Muscle layer of duodenum (tissue), 2 donors: ENCODE data around the gene TNIK.

Experiments
- H3K27ac ChIP-seq: one replicate; pipeline ENCODE4 v1.7.0; 2013; ENCODE audit warnings: mild to moderate bottlenecking, low read length
- H3K27me3 ChIP-seq: one replicate; pipeline ENCODE4 v1.7.0; 2013; ENCODE audit warnings: low read depth, mild to moderate bottlenecking, control low read depth, low read length
- H3K36me3 ChIP-seq, 2 donors: one replicate each; pipeline ENCODE4 v1.7.0; 2013; ENCODE audit warnings: low read length in 2 of 2, control low read depth in 1 of 2, mild to moderate bottlenecking in 1 of 2; ENCODE audit not compliant: insufficient read depth in 2 of 2, control insufficient read depth in 1 of 2
- H3K4me1 ChIP-seq, 2 donors: one replicate each; pipeline ENCODE4 v1.7.0; 2013; ENCODE audit warnings: low read length in 2 of 2, mild to moderate bottlenecking in 2 of 2, control low read depth in 1 of 2, moderate library complexity in 1 of 2; ENCODE audit not compliant: insufficient read depth in 2 of 2, control insufficient read depth in 1 of 2
- H3K4me3 ChIP-seq, 2 donors: one replicate each; pipeline ENCODE4 v1.7.0; 2013; ENCODE audit warnings: low read length in 2 of 2, low read depth in 1 of 2, mild to moderate bottlenecking in 1 of 2
- H3K9me3 ChIP-seq, 2 donors: one replicate each; pipeline ENCODE4 v1.7.0; 2013; ENCODE audit warnings: low read length in 2 of 2, control low read depth in 1 of 2, mild to moderate bottlenecking in 1 of 2; ENCODE audit not compliant: control insufficient read depth in 1 of 2
- donor health status: healthy.

TNIK gene

GRCh38 chr3:171058873-171059603, 401.2 kb downstream of the TNIK start:
- no peaks in the 10 kb centered on the region for H3K4me1 ChIP-seq
- H3K36me3 ChIP-seq: no peaks in the 10 kb centered on the region
- no peaks in the 10 kb centered on the region for H3K27me3 ChIP-seq
- no peak overlapping the region for H3K27ac ChIP-seq
- H3K4me3 ChIP-seq: no peak overlapping the region
- H3K9me3 ChIP-seq: no peaks in the 10 kb centered on the region

GRCh38 chr3:171058058-171058457, 402.1 kb downstream of the TNIK start:
- Histone ChIP-seq H3K27me3 (no peaks in the 10 kb centered on the region), H3K4me1 (no peaks in the 10 kb centered on the region), H3K9me3 (no peaks in the 10 kb centered on the region), H3K27ac (no peak overlapping the region), H3K4me3 (no peak overlapping the region), H3K36me3 (no peaks in the 10 kb centered on the region)

DNA sequence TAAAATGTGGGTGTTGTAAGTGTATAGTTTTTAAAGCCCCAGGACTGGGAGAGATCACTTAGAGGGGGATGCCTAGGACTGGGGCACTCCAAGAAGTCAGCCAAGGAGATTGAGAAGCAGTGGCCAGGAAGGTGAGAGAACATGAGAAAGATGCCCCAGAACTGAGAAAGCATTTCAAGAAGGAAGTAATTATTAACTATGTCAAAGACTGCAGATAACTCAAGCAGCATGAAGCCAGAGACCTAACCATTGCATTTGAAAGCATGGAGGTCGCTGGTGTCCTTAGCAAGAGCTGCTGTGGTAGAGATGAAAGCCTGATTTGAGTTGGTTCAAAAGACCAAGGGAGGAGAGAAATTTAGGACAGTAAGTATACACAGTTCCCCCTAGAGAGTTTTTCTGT, 403.1 kb downstream of the TNIK start:
- Histone ChIP-seq H3K4me3 (no peak overlapping the region), H3K9me3 (no peaks in the 10 kb centered on the region), H3K27me3 (no peaks in the 10 kb centered on the region), H3K36me3 (no peaks in the 10 kb centered on the region), H3K4me1 (no peaks in the 10 kb centered on the region), H3K27ac (no peak overlapping the region)

DNA sequence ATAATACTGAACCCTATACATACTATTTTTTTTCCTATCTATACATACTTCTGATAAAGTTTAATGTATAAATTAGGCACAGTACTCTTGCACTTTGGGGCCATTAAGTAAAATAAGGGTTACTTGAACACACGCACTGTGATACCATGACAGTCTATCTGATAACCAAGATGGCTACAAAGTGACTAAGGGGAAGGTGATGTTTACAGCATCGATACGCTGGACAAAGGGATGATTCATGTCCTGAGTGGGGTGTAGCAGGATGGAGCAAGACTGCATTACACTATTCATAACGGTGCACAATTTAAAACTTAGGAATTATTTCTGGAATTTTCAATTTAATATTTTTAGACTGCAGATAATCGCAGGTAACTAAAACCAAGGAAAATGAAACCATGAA, 403.7 kb downstream of the TNIK start:
- H3K36me3 ChIP-seq: no peaks in the 10 kb centered on the region
- H3K9me3 ChIP-seq: no peaks in the 10 kb centered on the region
- H3K27me3 ChIP-seq: no peaks in the 10 kb centered on the region
- no peaks in the 10 kb centered on the region for H3K4me1 ChIP-seq
- H3K4me3 ChIP-seq: no peak overlapping the region
- H3K27ac ChIP-seq: no peak overlapping the region

DNA sequence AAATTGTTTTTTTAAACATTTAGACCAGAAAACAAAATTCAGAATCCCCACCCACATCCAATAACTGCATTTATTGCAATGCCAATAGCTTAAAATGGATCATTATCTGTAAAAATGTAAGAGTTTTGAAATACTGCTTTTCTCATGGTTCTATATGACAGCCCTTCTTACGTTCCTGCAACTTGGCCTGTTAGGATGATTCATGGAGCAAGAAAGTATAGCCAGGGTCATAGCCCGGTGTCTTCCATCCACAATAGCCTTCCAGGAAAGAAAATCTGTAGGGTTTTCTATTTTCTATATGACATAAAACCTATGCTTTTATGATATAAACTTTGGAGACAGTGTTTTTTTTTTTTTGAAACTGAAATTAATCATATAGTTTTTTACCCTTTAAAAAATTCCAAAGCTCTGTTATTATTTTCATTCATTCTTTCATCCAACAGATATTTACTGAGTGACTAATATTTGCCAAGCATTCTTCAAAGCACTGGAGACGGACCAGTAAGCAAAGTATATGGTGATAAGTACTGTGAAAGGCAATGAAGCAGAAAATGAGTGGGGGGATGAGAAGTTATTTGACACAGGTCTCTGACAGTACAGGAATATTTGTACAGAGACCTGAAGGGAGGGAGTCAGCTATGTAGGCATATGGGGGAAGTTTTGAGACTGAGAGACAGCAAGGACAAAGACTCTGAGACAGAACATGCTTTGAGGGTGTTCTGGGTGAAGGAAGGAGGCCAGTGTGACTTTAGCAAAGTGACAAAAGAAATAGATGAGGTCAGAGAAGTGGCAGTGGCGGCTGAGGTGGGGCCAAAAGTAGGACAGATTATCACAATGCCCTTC, 404.6 kb downstream of the TNIK start:
- H3K9me3 ChIP-seq: no peaks in the 10 kb centered on the region
- no peaks in the 10 kb centered on the region for H3K4me1 ChIP-seq
- no peaks in the 10 kb centered on the region for H3K36me3 ChIP-seq
- no peak overlapping the region for H3K4me3 ChIP-seq
- no peaks in the 10 kb centered on the region for H3K27me3 ChIP-seq
- H3K27ac ChIP-seq: no peak overlapping the region

- Histone ChIP-seq H3K4me1 (no peaks in the 10 kb centered on the region), H3K4me3 (no peak overlapping the region), H3K27ac (no peak overlapping the region), H3K36me3 (no peaks in the 10 kb centered on the region), H3K27me3 (no peaks in the 10 kb centered on the region), H3K9me3 (no peaks in the 10 kb centered on the region)
Measured at GRCh38 chr3:171054921-171055320, 405.3 kb downstream of the TNIK start.

DNA sequence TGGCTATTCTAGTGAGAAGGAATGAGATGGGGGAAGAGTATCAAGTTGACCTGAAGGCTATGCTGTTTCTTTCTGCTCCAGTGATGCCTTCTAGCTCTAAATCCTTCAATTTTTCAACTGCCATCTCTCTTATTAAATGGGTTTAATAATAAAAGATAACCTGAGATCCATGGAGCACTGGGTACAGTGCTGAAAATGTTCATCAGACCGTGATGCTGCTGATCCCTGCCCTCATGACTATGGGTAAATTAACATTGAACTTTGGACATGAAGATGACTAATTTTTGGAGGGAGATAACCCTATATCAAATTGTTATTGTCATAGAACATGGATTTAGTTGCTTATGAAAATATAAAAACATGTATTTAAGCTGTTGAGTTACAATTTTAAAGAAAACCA, 406.0 kb downstream of the TNIK start:
- no peaks in the 10 kb centered on the region for H3K4me1 ChIP-seq
- no peaks in the 10 kb centered on the region for H3K9me3 ChIP-seq
- H3K36me3 ChIP-seq: no peaks in the 10 kb centered on the region
- no peak overlapping the region for H3K27ac ChIP-seq
- no peaks in the 10 kb centered on the region for H3K27me3 ChIP-seq
- no peak overlapping the region for H3K4me3 ChIP-seq

GRCh38 chr3:171049861-171050444, 410.3 kb downstream of the TNIK start:
- Histone ChIP-seq H3K36me3 (no peaks in the 10 kb centered on the region), H3K27ac (no peak overlapping the region), H3K4me3 (no peak overlapping the region)

DNA sequence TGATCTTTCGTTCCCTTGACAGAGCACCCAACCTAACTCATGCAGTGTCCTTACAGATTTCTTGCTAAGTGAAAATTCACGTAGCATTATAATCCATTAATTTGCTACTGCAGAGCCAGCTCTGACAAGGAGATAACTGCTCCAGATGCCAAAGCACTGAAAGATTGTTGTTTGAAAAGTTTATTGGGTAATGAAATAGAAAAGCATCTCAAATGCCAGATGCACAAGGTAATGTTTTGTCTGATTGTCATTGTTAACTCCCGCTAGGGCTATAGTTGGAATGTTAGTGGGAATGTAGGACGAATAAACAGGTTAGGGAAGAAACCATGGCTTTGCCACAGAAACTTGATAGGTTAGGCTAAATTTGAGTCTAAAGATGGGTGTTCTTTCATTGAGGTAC, 413.4 kb downstream of the TNIK start:
- Histone ChIP-seq H3K4me1 (no peaks in the 10 kb centered on the region), H3K27ac (no peak overlapping the region), H3K36me3 (no peaks in the 10 kb centered on the region), H3K4me3 (no peak overlapping the region), H3K27me3 (no peaks in the 10 kb centered on the region), H3K9me3 (no peaks in the 10 kb centered on the region)

More at GRCh38 chr3:171049861-171050444, 410.3 kb downstream of the TNIK start:
- Histone ChIP-seq H3K9me3 (no peaks in the 10 kb centered on the region), H3K27me3 (no peaks in the 10 kb centered on the region), H3K4me1 (no peaks in the 10 kb centered on the region)

- Histone ChIP-seq H3K4me1 (no peaks in the 10 kb centered on the region), H3K4me3 (no peak overlapping the region), H3K9me3 (no peaks in the 10 kb centered on the region), H3K27ac (no peak overlapping the region), H3K36me3 (no peaks in the 10 kb centered on the region), H3K27me3 (no peaks in the 10 kb centered on the region)
Measured at GRCh38 chr3:171044835-171045793, 415.1 kb downstream of the TNIK start.

- Histone ChIP-seq H3K27ac (no peak overlapping the region), H3K36me3 (no peaks in the 10 kb centered on the region), H3K9me3 (no peaks in the 10 kb centered on the region)
Measured at GRCh38 chr3:171044384-171044783, 415.8 kb downstream of the TNIK start.

More at GRCh38 chr3:171044384-171044783, 415.8 kb downstream of the TNIK start:
- no peak overlapping the region for H3K4me3 ChIP-seq
- H3K4me1 ChIP-seq: no peaks in the 10 kb centered on the region
- H3K27me3 ChIP-seq: no peaks in the 10 kb centered on the region
